B cell (primary cell): ENCODE measurements around the gene MYB. TPM values are rescaled to one million over a fixed set of nuclear protein-coding genes. Genes with fewer than 3 reads are reported as not detected.

Experiments
- ATAC-seq: fragments of 200-7000 bp; cut with Tn5 transposase; one replicate; pipeline ENCODE4 v1.10.0; 2021; ENCODE audit warnings: low read depth, mild to moderate bottlenecking, moderate number of reproducible peaks, moderate library complexity
- CTCF ChIA-PET: fragments of 350-600 bp; sonication (Branson Sonifier 250); formaldehyde crosslinking; loops from one replicate; lab custom pipeline; 2021; ENCODE audit warnings: antibody characterized with exemption, inconsistent platforms; lab: Charles Lee
- POLR2A ChIA-PET: fragments of 350-600 bp; sonication (Branson Sonifier 250); formaldehyde crosslinking; loops from one replicate; lab custom pipeline; 2021; ENCODE audit warnings: antibody characterized with exemption; lab: Charles Lee
- DNase-seq: peaks from one replicate; pipeline ENCODE4 v3.0.0; 2013
- H2AFZ ChIP-seq: 2 replicates; pipeline ENCODE4 v1.6.1; 2012; ENCODE audit warnings: mild to moderate bottlenecking, low read depth, low read length; ENCODE audit not compliant: insufficient read depth, poor library complexity, severe bottlenecking
- H3K27ac ChIP-seq, 2 donors: 1 replicate in 1 of 2; 2 replicates in 1 of 2; pipeline ENCODE4 v1.5.1; 2012 to 2013; ENCODE audit warnings: low read length in 2 of 2, mild to moderate bottlenecking in 2 of 2, moderate library complexity in 1 of 2
- H3K27me3 ChIP-seq, 4 experiments: fragments of 200-600 bp in 1 of 4; sonication (generic) in 1 of 4; replicated peaks in 1 of 4; 1 replicate in 2 of 4; 2 replicates in 2 of 4; pipeline versions ENCODE4 v1.6.1 to v1.7.0; 2013 to 2016; ENCODE audit warnings: low read length in 3 of 4, mild to moderate bottlenecking in 2 of 4, mixed read lengths in 1 of 4, moderate library complexity in 1 of 4; ENCODE audit not compliant: insufficient read depth in 4 of 4, control insufficient read depth in 3 of 4; ENCODE audit errors: control extremely low read depth in 1 of 4
- H3K36me3 ChIP-seq, 2 experiments: replicated peaks in 1 of 2; 1 replicate in 1 of 2; 2 replicates in 1 of 2; pipeline versions ENCODE4 v1.6.1 to v1.7.1; 2013; ENCODE audit warnings: low read length in 1 of 2; ENCODE audit not compliant: insufficient read depth in 2 of 2, control insufficient read depth in 1 of 2; ENCODE audit errors: control extremely low read depth in 1 of 2, extremely low read depth in 1 of 2
- H3K4me1 ChIP-seq, 2 donors: fragments of 200-600 bp in 1 of 2; sonication (generic) in 1 of 2; 1 replicate in 1 of 2; 2 replicates in 1 of 2; pipeline versions ENCODE4 v1.5.1 to v1.6.1; 2013 to 2017; ENCODE audit warnings: low read length in 2 of 2; ENCODE audit not compliant: control insufficient read depth in 2 of 2, insufficient read depth in 2 of 2
- H3K4me2 ChIP-seq: replicated peaks from 2 replicates; pipeline ENCODE3; 2012; ENCODE audit warnings: mild to moderate bottlenecking, low read depth, low read length; ENCODE audit not compliant: poor library complexity, severe bottlenecking
- H3K4me3 ChIP-seq, 5 experiments: fragments of 200-600 bp in 1 of 5; sonication (generic) in 1 of 5; 1 replicate in 3 of 5; 2 replicates in 2 of 5; pipeline versions ENCODE4 v1.5.1 to v1.7.0; 2011 to 2016; ENCODE audit warnings: low read length in 4 of 5, mild to moderate bottlenecking in 4 of 5, low read depth in 2 of 5, control low read depth in 1 of 5, moderate library complexity in 1 of 5; ENCODE audit not compliant: insufficient read depth in 1 of 5; ENCODE audit errors: control extremely low read depth in 1 of 5, extremely low read depth in 1 of 5
- H3K79me2 ChIP-seq: fragments of 200-600 bp; sonication (generic); one replicate; pipeline ENCODE4 v1.6.0; 2016; ENCODE audit warnings: low read length; ENCODE audit not compliant: control insufficient read depth, insufficient read depth
- H3K9ac ChIP-seq: fragments of 200-600 bp; sonication (generic); 2 replicates; pipeline ENCODE4 v1.6.1; 2017; ENCODE audit warnings: mild to moderate bottlenecking, low read length, moderate library complexity
- H3K9me3 ChIP-seq, 3 donors: one replicate each; pipeline versions ENCODE4 v1.6.1 to v1.7.1; 2013; ENCODE audit warnings: low read length in 2 of 3; ENCODE audit not compliant: control insufficient read depth in 2 of 3, insufficient read depth in 1 of 3; ENCODE audit errors: control extremely low read depth in 1 of 3
- H4K20me1 ChIP-seq: 2 replicates; pipeline ENCODE4 v1.6.0; 2012; ENCODE audit warnings: mild to moderate bottlenecking, low read length; ENCODE audit not compliant: insufficient read depth, control insufficient read depth, poor library complexity, severe bottlenecking
- H3K27ac Mint-ChIP-seq: one replicate; pipeline ENCODE4 v1.8.0; 2021; ENCODE audit warnings: mixed read lengths
- H3K27me3 Mint-ChIP-seq: one replicate; pipeline ENCODE4 v1.8.0; 2021; ENCODE audit warnings: mixed read lengths
- H3K4me1 Mint-ChIP-seq: one replicate; pipeline ENCODE4 v1.8.0; 2021; ENCODE audit warnings: mixed read lengths
- H3K4me3 Mint-ChIP-seq: one replicate; pipeline ENCODE4 v1.8.0; 2021; ENCODE audit warnings: mixed read lengths
- H3K9me3 Mint-ChIP-seq: one replicate; pipeline ENCODE4 v1.8.0; 2022; ENCODE audit warnings: mixed read lengths; ENCODE audit not compliant: insufficient read depth
- CTCF ChIP-seq: fragments of 200-600 bp; IDR thresholded peaks from one replicate; pipeline ENCODE4 v1.8.0; 2022; ENCODE audit warnings: antibody characterized with exemption, mild to moderate bottlenecking
- EZH2 ChIP-seq: IDR thresholded peaks from 2 replicates; pipeline ENCODE4 v1.6.1; 2012; ENCODE audit warnings: borderline replicate concordance, low read depth, mild to moderate bottlenecking, moderate library complexity, low read length; ENCODE audit not compliant: insufficient read depth, poor library complexity, severe bottlenecking
- WGBS: methylation state at CpG from one replicate; pipeline ENCODE4 v1.1.5; 2013; ENCODE audit warnings: missing lambda C conversion rate; ENCODE audit not compliant: insufficient coverage; 5-methylcytosine and 5-hydroxymethylcytosine counted together
- intact Hi-C: fragments of 100-400 bp; cut with micrococcal nuclease; formaldehyde crosslinking; loops from one replicate; pipeline ENCODE4 v1.10.0; 2022
- polyA plus RNA-seq: library from polyadenylated mRNA; depleted of rRNA; stranded (reverse); fragments of >200 nt; gene quantifications from 2 replicates; pipeline ENCODE4 v1.2.3, GENCODE V29; 2012
- total RNA-seq, 2 donors: library from RNA; stranded (reverse); fragments of 120-200 nt in 1 of 2; gene quantifications; 1 replicate in 1 of 2; 2 replicates in 1 of 2; pipeline versions ENCODE4 v1.2.3 to v1.2.4, GENCODE V29; 2013 to 2022

Gene MYB
- total and polyA plus RNA-seq, 2 donors (not counting 1 experiment from before 2014, with no cell fraction given), result 0.46 to 1.4 TPM

GRCh38 chr6:135170238-135170637, 10.9 kb upstream of the MYB start:
- Histone ChIP-seq H3K4me2 (no peak overlapping the region), H2AFZ (no peak overlapping the region)
- CTCF ChIA-PET, result interaction anchor here (1.0 kb wide), 1 partner anchor 12 kb away, joined by 4 read pairs; no protein-coding TSS in a partner anchor

GRCh38 chr6:135170849-135171248, 10.3 kb upstream of the MYB start:
- H3K27ac Mint-ChIP-seq, result no peak overlapping the region
- POLR2A ChIA-PET, result no interaction called here
- Histone ChIP-seq H2AFZ (no peak overlapping the region), H3K4me2 (no peak overlapping the region), H3K4me3 (no peak overlapping the region), H3K4me1 (no peaks in the 10 kb centered on the region), H3K9me3 (no peaks in the 10 kb centered on the region), H3K27me3 (peaks cover 0 to 2% (median 0%) of the 10 kb centered on the region in 4 experiments), H3K36me3 (no peaks in the 10 kb centered on the region), H3K27ac (no peak overlapping the region), H3K79me2 (no peaks in the 10 kb centered on the region), H4K20me1 (no peaks in the 10 kb centered on the region), H3K9ac (no peak overlapping the region)
- intact Hi-C loops, result no loop called here
- no peaks in the 10 kb centered on the region for H3K27me3 Mint-ChIP-seq
- CTCF ChIA-PET, result no interaction called here
- no peak for TF ChIP-seq CTCF
- H3K9me3 Mint-ChIP-seq, result no peaks in the 10 kb centered on the region
- no peak for ATAC-seq
- no peak overlapping the region for H3K4me3 Mint-ChIP-seq
- 73% methylated on average over 3 of the region's 3 CpGs for WGBS
- H3K4me1 Mint-ChIP-seq, result no peaks in the 10 kb centered on the region
- DNase-seq, result no peak

More at GRCh38 chr6:135170238-135170637, 10.9 kb upstream of the MYB start:
- TF ChIP-seq CTCF (no peak), EZH2 (no peak)
- H3K27me3 Mint-ChIP-seq, result no peaks in the 10 kb centered on the region
- Histone ChIP-seq H3K27me3 (peaks cover 0 to 2% (median 0%) of the 10 kb centered on the region in 4 experiments), H3K9ac (no peak overlapping the region), H3K79me2 (no peaks in the 10 kb centered on the region), H3K4me1 (no peaks in the 10 kb centered on the region), H3K27ac (no peak overlapping the region), H3K9me3 (no peaks in the 10 kb centered on the region), H4K20me1 (no peaks in the 10 kb centered on the region), H3K4me3 (no peak overlapping the region), H3K36me3 (no peaks in the 10 kb centered on the region)
- intact Hi-C loops, result no loop called here
- DNase-seq, result no peak
- 66% methylated on average over 2 of the region's 2 CpGs for WGBS
- no peaks in the 10 kb centered on the region for H3K4me1 Mint-ChIP-seq
- no peaks in the 10 kb centered on the region for H3K9me3 Mint-ChIP-seq
- POLR2A ChIA-PET, result interaction anchor here (0.5 kb wide), 1 partner anchor 95 kb away, joined by 4 read pairs; no protein-coding TSS in a partner anchor
- no peak for ATAC-seq
- no peak overlapping the region for H3K27ac Mint-ChIP-seq
- no peak overlapping the region for H3K4me3 Mint-ChIP-seq
